AG09319 (cell line): ENCODE data around the gene YDJC.
"Not testable (repeated sequence)": the region's sequence is repeated elsewhere in the genome, so short reads cannot be mapped to it uniquely, and the experiment has no call there.

ENCODE experiments used
- DNase-seq: peaks from one replicate; pipeline ENCODE4 v3.0.0-alpha.2; 2010; ENCODE audit warnings: low read depth; ENCODE audit errors: extremely low read depth
- CTCF ChIP-seq: IDR thresholded peaks from 2 replicates; pipeline ENCODE4 v1.5.1; 2011; ENCODE audit warnings: low read depth, mild to moderate bottlenecking, inconsistent platforms, low read length, moderate library complexity

Gene YDJC

GRCh38 chr22:21606775-21607174 lies 23.0 kb downstream of the YDJC start:
- TF ChIP-seq CTCF: no peak
- no peak for DNase-seq

GRCh38 chr22:21605887-21606564 lies 23.8 kb downstream of the YDJC start:
- no peak for TF ChIP-seq CTCF
- no peak for DNase-seq

- no peak for TF ChIP-seq CTCF
- no peak for DNase-seq
Observed at GRCh38 chr22:21603973-21604372, 25.8 kb downstream of the YDJC start.

GRCh38 chr22:21602579-21602978 lies 27.2 kb downstream of the YDJC start:
- DNase-seq: no peak
- no peak for TF ChIP-seq CTCF

GRCh38 chr22:21599053-21599893 lies 30.5 kb downstream of the YDJC start:
- TF ChIP-seq CTCF: no peak
- no peak for DNase-seq

GRCh38 chr22:21598302-21598701 lies 31.5 kb downstream of the YDJC start:
- no peak for DNase-seq
- TF ChIP-seq CTCF: no peak

- not testable (repeated sequence) for DNase-seq
Observed at GRCh38 chr22:21596356-21597135, 33.3 kb downstream of the YDJC start.
